HepG2 (cell line): Measurements from ENCODE around the gene MYL6B. TPM values are rescaled to one million over a fixed set of nuclear protein-coding genes. Genes with fewer than 3 reads are reported as not detected.

Source experiments
- ATF2 ChIP-seq: sonication (generic); formaldehyde crosslinking; IDR thresholded peaks from 2 replicates; pipeline ENCODE4 v1.4.0; 2020; ENCODE audit warnings: missing genetic modification reagents
- CTCF ChIP-seq: sonication (generic); formaldehyde crosslinking; IDR thresholded peaks from 2 replicates; pipeline ENCODE4 v1.5.0; 2020; ENCODE audit warnings: mild to moderate bottlenecking, missing genetic modification reagents, moderate library complexity
- ELF1 ChIP-seq: sonication (generic); formaldehyde crosslinking; IDR thresholded peaks from 2 replicates; pipeline ENCODE4 v1.4.0; 2020; ENCODE audit warnings: missing genetic modification reagents
- GZF1 ChIP-seq: sonication (generic); formaldehyde crosslinking; IDR thresholded peaks from 2 replicates; pipeline ENCODE4 v1.5.1; 2020; ENCODE audit warnings: mild to moderate bottlenecking, missing genetic modification reagents
- HMG20B ChIP-seq: conservative IDR thresholded peaks from 2 replicates; pipeline ENCODE4 v1.6.1; 2016; ENCODE audit warnings: missing genetic modification reagents, missing compliant biosample characterization
- HOMEZ ChIP-seq: IDR thresholded peaks from 2 replicates; pipeline ENCODE4 v1.6.1; 2016; ENCODE audit warnings: low read depth
- ISL2 ChIP-seq: sonication (generic); formaldehyde crosslinking; IDR thresholded peaks from 2 replicates; pipeline ENCODE4 v1.5.0; 2020; ENCODE audit warnings: missing genetic modification reagents
- KAT7 ChIP-seq: IDR thresholded peaks from 2 replicates; pipeline ENCODE4 v1.6.1; 2018; ENCODE audit warnings: borderline replicate concordance, missing compliant biosample characterization
- MYC ChIP-seq: sonication (generic); formaldehyde crosslinking; IDR thresholded peaks from 2 replicates; pipeline ENCODE4 v1.9.0; 2021; ENCODE audit warnings: missing genetic modification reagents, borderline replicate concordance
- RXRB ChIP-seq: IDR thresholded peaks from 2 replicates; pipeline ENCODE4 v1.6.1; 2016; ENCODE audit warnings: borderline replicate concordance, missing genetic modification reagents, missing compliant biosample characterization
- SOX13 ChIP-seq, 3 experiments: fragments of 450-650 bp in 1 of 3; sonication (generic) in 1 of 3; formaldehyde crosslinking in 1 of 3; IDR thresholded peaks in 2 of 3; conservative IDR thresholded peaks in 1 of 3; 2 replicates each; pipeline versions ENCODE4 v1.5.0 to v1.6.1; 2016 to 2020; ENCODE audit warnings: antibody characterized with exemption in 1 of 3, mild to moderate bottlenecking in 1 of 3, missing compliant biosample characterization in 1 of 3, missing genetic modification reagents in 1 of 3, moderate library complexity in 1 of 3
- STAT6 ChIP-seq: sonication (generic); formaldehyde crosslinking; IDR thresholded peaks from 2 replicates; pipeline ENCODE4 v1.4.0; 2020; ENCODE audit warnings: missing genetic modification reagents, mild to moderate bottlenecking, borderline replicate concordance
- TOPORS ChIP-seq: sonication (generic); formaldehyde crosslinking; IDR thresholded peaks from 2 replicates; pipeline ENCODE4 v1.8.0; 2023; ENCODE audit warnings: mild to moderate bottlenecking, missing genetic modification reagents
- ZGPAT ChIP-seq: IDR thresholded peaks from 2 replicates; pipeline ENCODE4 v1.6.1; 2016; ENCODE audit warnings: mild to moderate bottlenecking
- ZNF225 ChIP-seq: sonication (generic); formaldehyde crosslinking; IDR thresholded peaks from 2 replicates; pipeline ENCODE4 v1.4.0; 2020; ENCODE audit warnings: mild to moderate bottlenecking, missing genetic modification reagents
- ZNF446 ChIP-seq: sonication (generic); formaldehyde crosslinking; IDR thresholded peaks from 2 replicates; pipeline ENCODE4 v1.5.0; 2020; ENCODE audit warnings: mild to moderate bottlenecking, missing genetic modification reagents
- ZNF543 ChIP-seq: sonication (generic); formaldehyde crosslinking; IDR thresholded peaks from 2 replicates; pipeline ENCODE4 v1.4.0; 2020; ENCODE audit warnings: mild to moderate bottlenecking, missing genetic modification reagents
- ZNF773 ChIP-seq: sonication (generic); formaldehyde crosslinking; IDR thresholded peaks from 2 replicates; pipeline ENCODE4 v1.4.0; 2020; ENCODE audit warnings: missing genetic modification reagents, borderline replicate concordance
- ZSCAN9 ChIP-seq: IDR thresholded peaks from 2 replicates; pipeline ENCODE4 v1.6.1; 2016; ENCODE audit warnings: borderline replicate concordance
- polyA plus RNA-seq, 8 experiments: library from polyadenylated mRNA; depleted of rRNA in 3 of 8; stranded (reverse) in 7 of 8; unstranded in 1 of 8; fragments of >200 nt; fragmentation: Illumina TruSeq in 4 of 8; extraction: Trizol in 4 of 8; gene quantifications; 2 replicates each; pipeline versions ENCODE4 v1.2.1 to v1.2.3, GENCODE V29; 2011 to 2016; ENCODE audit warnings: low read depth in 4 of 8, missing spikeins in 1 of 8, mixed read lengths in 1 of 8; ENCODE audit not compliant: insufficient read depth in 1 of 8
- total RNA-seq, 5 experiments: library from RNA; depleted of rRNA; stranded (reverse); fragments of >200 nt; fragmentation: Illumina TruSeq; extraction: Trizol; gene quantifications; 2 replicates each; pipeline ENCODE4 v1.2.3, GENCODE V29; 2016; ENCODE audit warnings: low read depth in 1 of 5

Gene MYL6B
- total and polyA plus RNA-seq, 2 of the 13 experiments (the other 11 are each of a cell fraction or from before 2014, with no cell fraction given), result 75.7 to 88.7 TPM

- 0 out of 2 replicates have a peak, but pooled peaks have one; percentile 32 for TF ChIP-seq SOX13 (IDR thresholded peaks at IDR 0.05)
- TF ChIP-seq SOX13 (CRISPR knock-in tag; conservative IDR thresholded peaks at IDR 0.05 in 1 of 2, IDR thresholded peaks at IDR 0.05 in 1 of 2), result peak in 1 of 2 experiments; percentile 50; a peak in 2 of 4 replicates
- TF ChIP-seq STAT6 (CRISPR knock-in tag), result 0 out of 2 replicates have a peak, but pooled peaks have one; percentile 70
- peak; percentile 95 for TF ChIP-seq ELF1 (CRISPR knock-in tag)
- 0 out of 2 replicates have a peak, but pooled peaks have one; percentile 11 for TF ChIP-seq HOMEZ (CRISPR knock-in tag)
- TF ChIP-seq ISL2 (CRISPR knock-in tag), result peak; percentile 54; the same call in 1 of the 2 replicates
- TF ChIP-seq ZNF773 (CRISPR knock-in tag), result peak; percentile 11; the same call in 1 of the 2 replicates
- peak; percentile 26; the same call in 1 of the 2 replicates for TF ChIP-seq KAT7 (CRISPR knock-in tag)
- peak; percentile 62 for TF ChIP-seq MYC
- TF ChIP-seq ZNF543 (CRISPR knock-in tag), result 0 out of 2 replicates have a peak, but pooled peaks have one; percentile 48
- TF ChIP-seq ZNF446 (CRISPR knock-in tag), result 0 out of 2 replicates have a peak, but pooled peaks have one; percentile 24
- TF ChIP-seq HMG20B (CRISPR knock-in tag), result 0 out of 2 replicates have a peak, but pooled peaks have one; percentile 38
- TF ChIP-seq TOPORS, result peak; percentile 69
- TF ChIP-seq CTCF, result peak; percentile 36; the same call in 1 of the 2 replicates
- TF ChIP-seq GZF1, result peak; percentile 27; the same call in 1 of the 2 replicates
- peak; percentile 58; the same call in 1 of the 2 replicates for TF ChIP-seq ATF2 (CRISPR knock-in tag)
- TF ChIP-seq ZNF225 (CRISPR knock-in tag), result 0 out of 2 replicates have a peak, but pooled peaks have one; percentile 71
- TF ChIP-seq RXRB, result peak; percentile 54; the same call in 1 of the 2 replicates
- peak; percentile 82; the same call in 1 of the 2 replicates for TF ChIP-seq ZSCAN9 (CRISPR knock-in tag)
- peak; percentile 76 for TF ChIP-seq ZGPAT (CRISPR knock-in tag)
Measured at GRCh38 chr12:56189918-56190694, 37.7 kb downstream of the MYL6B start (continued).
